GM19239 (cell line): ENCODE data around the gene ANKRD18B.
"Not testable (repeated sequence)": the region's sequence is repeated elsewhere in the genome, so short reads cannot be mapped to it uniquely, and the experiment has no call there.

Experiments used
- DNase-seq: peaks from one replicate; pipeline ENCODE4 v3.0.0; 2011; ENCODE audit warnings: low spot score; ENCODE audit not compliant: insufficient read length
- FAIRE-seq: peaks from 2 replicates; lab custom pipeline; 2011; peaks lifted over from hg19 to GRCh38; lab: Jason Lieb, UNC

The ANKRD18B gene

GRCh38 chr9:33523397-33524305 is at the start of gene ANKRD18B:
ANKRD18B (plus strand) TSS chr9:33524251; CDS start chr9:33524490, 239 bp downstream.
- FAIRE-seq, DNase-seq: not testable (repeated sequence)

- FAIRE-seq: no peak
- DNase-seq: no peak
These were observed 48.7 kb upstream of the ANKRD18B start for GRCh38 chr9:33475357-33475756.

- FAIRE-seq (no peak), DNase-seq (no peak)
These were observed 47.5 kb upstream of the ANKRD18B start for GRCh38 chr9:33476503-33476902.

- no peak for DNase-seq
- FAIRE-seq: no peak
These were observed 43.9 kb upstream of the ANKRD18B start for GRCh38 chr9:33480106-33480505.

GRCh38 chr9:33480976-33481375 is 43.1 kb upstream of the ANKRD18B start:
- DNase-seq (no peak), FAIRE-seq (no peak)

GRCh38 chr9:33485312-33485711 is 38.7 kb upstream of the ANKRD18B start:
- DNase-seq, FAIRE-seq: not testable (repeated sequence)

GRCh38 chr9:33489066-33489465 is 35.0 kb upstream of the ANKRD18B start:
- no peak for FAIRE-seq
- no peak for DNase-seq

GRCh38 chr9:33493819-33494218 is 30.2 kb upstream of the ANKRD18B start:
- DNase-seq, FAIRE-seq: not testable (repeated sequence)

GRCh38 chr9:33498387-33498786 is 25.7 kb upstream of the ANKRD18B start:
- FAIRE-seq (no peak), DNase-seq (no peak)

- FAIRE-seq (peak; percentile 35), DNase-seq (no peak)
These were observed 17.3 kb upstream of the ANKRD18B start for GRCh38 chr9:33506626-33507370.

GRCh38 chr9:33510262-33511183 is 13.5 kb upstream of the ANKRD18B start:
- peak; percentile 19 for DNase-seq
- FAIRE-seq: no peak

- FAIRE-seq, DNase-seq: not testable (repeated sequence)
These were observed 12.9 kb upstream of the ANKRD18B start for GRCh38 chr9:33511184-33511517.

GRCh38 chr9:33512535-33512934 is 11.5 kb upstream of the ANKRD18B start:
- not testable (repeated sequence) for DNase-seq, FAIRE-seq

- not testable (repeated sequence) for FAIRE-seq, DNase-seq
These were observed 8.6 kb upstream of the ANKRD18B start for GRCh38 chr9:33515342-33515995.

- FAIRE-seq: not testable (repeated sequence)
These were observed 7.7 kb upstream of the ANKRD18B start for GRCh38 chr9:33516397-33516796.

GRCh38 chr9:33517373-33517772 is 6.7 kb upstream of the ANKRD18B start:
- DNase-seq: no peak

More at GRCh38 chr9:33516397-33516796, 7.7 kb upstream of the ANKRD18B start:
- not testable (repeated sequence) for DNase-seq

GRCh38 chr9:33517934-33518577 is 6.0 kb upstream of the ANKRD18B start:
- FAIRE-seq, DNase-seq: not testable (repeated sequence)

More at GRCh38 chr9:33517373-33517772, 6.7 kb upstream of the ANKRD18B start:
- FAIRE-seq: peak; percentile 26

- not testable (repeated sequence) for FAIRE-seq, DNase-seq
These were observed 2.2 kb upstream of the ANKRD18B start for GRCh38 chr9:33521861-33522260.
